PC-3 (cell line): ENCODE measurements around the gene NEAT1.

ENCODE experiments used
- CTCF ChIP-seq: fragments of 300-600 bp; sonication (generic); conservative IDR thresholded peaks from 2 replicates; pipeline ENCODE4 v1.5.1; 2017; ENCODE audit warnings: antibody characterized with exemption, low read depth, mild to moderate bottlenecking, low read length
- EZH2 ChIP-seq: fragments of 300-600 bp; sonication (generic); IDR thresholded peaks from one replicate; pipeline ENCODE4 v1.6.1; 2017; ENCODE audit warnings: antibody characterized with exemption, mild to moderate bottlenecking, low read length; ENCODE audit not compliant: unreplicated experiment
- EZH2phosphoT487 ChIP-seq: fragments of 300-600 bp; sonication (generic); IDR thresholded peaks from 2 replicates; pipeline ENCODE4 v1.6.1; 2018; ENCODE audit warnings: mild to moderate bottlenecking, antibody characterized with exemption, low read length, borderline replicate concordance

- TF ChIP-seq CTCF, result no peak
- TF ChIP-seq EZH2, result no peak
- TF ChIP-seq EZH2phosphoT487, result no peak
Observed at GRCh38 chr11:65390099-65390941, 32.3 kb upstream of the NEAT1 start.
